GM08714 (cell line): ENCODE results near the gene RFX2.

Source experiments
- H3K4me3 ChIP-seq: fragments of 200-500 bp; sonication (Bioruptor generic); 2 replicates; pipeline ENCODE4 v1.5.1; 2014; ENCODE audit warnings: mild to moderate bottlenecking, low read length, inconsistent platforms
- ZNF274 ChIP-seq: IDR thresholded peaks from 2 replicates; pipeline ENCODE4 v1.6.1; 2012; ENCODE audit warnings: mild to moderate bottlenecking, low read depth, low read length

RFX2 gene

DNA sequence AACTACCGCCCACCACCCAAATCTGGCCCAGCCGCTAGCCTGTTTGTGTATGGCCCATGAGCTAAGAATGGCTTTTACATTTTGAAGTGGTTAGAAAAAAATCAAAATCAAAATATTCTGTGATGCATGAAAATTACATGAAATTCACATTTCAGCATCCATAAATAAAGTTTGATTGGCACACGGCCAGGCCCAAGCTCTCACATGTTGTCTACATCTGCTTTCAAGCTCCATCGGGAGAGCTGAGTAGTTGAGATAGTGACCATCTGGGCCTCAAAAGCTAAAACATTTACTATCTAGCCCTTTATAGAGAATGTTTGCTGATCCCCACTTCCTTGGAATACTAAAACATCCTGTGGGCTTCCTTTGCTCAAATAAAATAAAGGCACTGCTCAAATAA lies 14.5 kb downstream of the RFX2 start:
- no peak for TF ChIP-seq ZNF274
- H3K4me3 ChIP-seq: no peak overlapping the region

GRCh38 chr19:6092329-6093286 lies 17.7 kb downstream of the RFX2 start:
- no peak for TF ChIP-seq ZNF274
- no peak overlapping the region for H3K4me3 ChIP-seq

DNA sequence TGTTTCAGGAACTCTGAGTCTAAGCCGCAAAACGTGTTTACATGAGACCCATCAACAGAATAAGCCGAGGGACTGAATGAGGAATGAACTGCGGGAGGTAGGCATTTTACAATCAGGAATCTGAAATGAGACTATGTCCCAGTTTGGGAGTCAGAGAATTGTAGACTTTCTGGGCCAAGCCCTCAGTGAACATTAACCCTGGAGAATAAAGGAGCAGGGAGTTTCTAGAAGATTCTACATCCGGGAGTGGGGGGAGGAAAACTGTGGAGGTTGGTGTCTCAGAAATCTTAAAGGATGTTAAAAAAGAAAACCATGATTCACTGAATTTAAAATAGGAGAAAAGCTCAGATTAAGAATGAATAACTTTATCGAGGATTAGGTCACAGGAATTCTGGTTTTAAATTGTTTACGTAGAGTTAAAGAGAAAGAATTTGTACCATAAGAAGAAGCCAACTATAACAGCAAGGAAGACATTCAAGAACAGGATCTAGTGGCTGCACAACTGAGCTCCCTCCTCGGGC lies 18.5 kb downstream of the RFX2 start:
- no peak for TF ChIP-seq ZNF274
- H3K4me3 ChIP-seq: no peak overlapping the region

GRCh38 chr19:6090634-6091033 lies 19.7 kb downstream of the RFX2 start:
- no peak for TF ChIP-seq ZNF274
- H3K4me3 ChIP-seq: no peak overlapping the region

DNA sequence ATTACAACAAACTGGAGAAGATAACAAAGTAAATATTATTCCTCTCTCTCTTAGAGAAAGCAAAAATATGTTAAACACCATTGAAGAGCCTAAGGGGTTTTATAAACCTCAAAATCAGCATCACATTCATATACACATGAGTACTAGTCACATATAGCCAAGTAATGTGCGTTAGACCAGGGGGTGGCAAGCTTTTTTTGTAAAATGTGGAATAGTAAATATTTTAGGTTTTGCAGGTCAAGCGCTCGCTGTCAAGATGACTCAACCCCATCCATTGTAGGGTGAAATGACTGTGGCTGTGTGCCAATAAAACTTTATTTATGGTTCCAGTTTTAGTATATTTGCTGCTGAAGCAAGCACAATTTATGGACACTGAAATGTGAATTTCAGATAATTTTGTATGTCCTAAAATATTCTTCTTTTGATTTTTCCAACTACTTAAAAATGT lies 21.7 kb downstream of the RFX2 start:
- no peak overlapping the region for H3K4me3 ChIP-seq
- no peak for TF ChIP-seq ZNF274

GRCh38 chr19:6087074-6087571 lies 23.2 kb downstream of the RFX2 start:
- peak overlapping the region; percentile 64; the same call in 1 of the 2 replicates for H3K4me3 ChIP-seq
- no peak for TF ChIP-seq ZNF274

- no peak for TF ChIP-seq ZNF274
- H3K4me3 ChIP-seq: no peak overlapping the region
These were observed 24.1 kb downstream of the RFX2 start for GRCh38 chr19:6086068-6086788.

GRCh38 chr19:6084821-6085220 lies 25.5 kb downstream of the RFX2 start:
- no peak for TF ChIP-seq ZNF274

GRCh38 chr19:6079107-6079506 lies 31.2 kb downstream of the RFX2 start:
- no peak overlapping the region for H3K4me3 ChIP-seq
- no peak for TF ChIP-seq ZNF274

More at GRCh38 chr19:6084821-6085220, 25.5 kb downstream of the RFX2 start:
- no peak overlapping the region for H3K4me3 ChIP-seq

DNA sequence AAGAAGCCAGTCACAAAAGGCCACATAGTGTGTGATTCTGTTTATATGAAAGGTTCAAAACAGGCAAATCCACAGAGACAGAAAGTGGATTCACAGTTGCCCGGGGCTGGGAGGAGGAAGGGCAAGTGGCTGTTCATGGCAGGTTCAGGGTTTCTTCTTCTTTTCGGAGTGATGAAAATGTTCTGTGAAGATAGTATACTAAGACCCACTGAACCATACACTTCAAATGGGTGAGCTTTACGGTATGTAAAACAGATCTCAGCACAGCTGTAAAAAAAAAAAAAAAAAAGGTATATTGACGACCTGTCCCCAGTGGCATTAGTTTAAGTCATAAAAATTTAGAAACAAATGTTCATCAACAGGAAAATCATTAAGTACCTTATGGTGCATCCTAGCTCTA lies 32.2 kb downstream of the RFX2 start:
- no peak overlapping the region for H3K4me3 ChIP-seq
- TF ChIP-seq ZNF274: no peak

DNA sequence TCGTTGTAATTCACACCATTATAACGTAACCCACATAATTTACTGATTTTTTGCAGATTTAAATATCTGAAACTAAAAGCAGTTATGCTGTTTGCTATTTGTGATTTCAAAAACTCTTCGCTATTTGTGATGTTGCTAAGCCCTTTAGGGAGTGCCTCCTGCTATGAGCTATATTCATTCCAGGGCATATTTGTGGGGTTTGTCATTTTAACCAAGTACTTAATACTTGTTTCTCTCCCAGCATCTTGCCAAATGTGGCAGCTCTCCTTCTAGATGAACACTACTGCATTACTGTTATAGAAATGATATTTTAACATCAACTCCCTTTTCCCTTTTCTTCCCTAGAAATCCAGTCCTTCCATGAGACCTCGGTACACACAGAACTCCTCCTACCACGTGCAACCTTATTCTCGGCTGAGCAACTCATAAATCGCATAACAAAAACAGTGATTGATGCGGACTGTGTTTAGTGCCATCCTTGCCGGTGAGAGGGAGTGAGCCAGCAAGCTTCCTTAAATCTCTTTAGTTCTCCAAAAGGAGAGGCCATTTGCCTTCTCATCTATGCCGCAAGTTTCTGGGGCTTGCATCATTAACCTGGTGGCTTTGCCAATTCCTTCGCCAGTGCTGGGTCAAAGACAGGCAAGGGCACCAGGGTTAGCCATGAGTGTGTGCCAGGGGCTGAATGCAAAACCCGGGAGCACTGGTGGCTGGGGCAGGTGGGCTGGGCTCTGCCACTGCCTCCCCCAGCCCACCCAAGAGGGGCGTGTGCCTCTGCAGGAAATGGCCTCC lies 33.4 kb downstream of the RFX2 start:
- no peak overlapping the region for H3K4me3 ChIP-seq
- no peak for TF ChIP-seq ZNF274

- TF ChIP-seq ZNF274: no peak
- H3K4me3 ChIP-seq: no peak overlapping the region
These were observed 34.0 kb downstream of the RFX2 start for GRCh38 chr19:6076291-6076665.

GRCh38 chr19:6074709-6075403 lies 35.4 kb downstream of the RFX2 start:
- TF ChIP-seq ZNF274: no peak
- no peak overlapping the region for H3K4me3 ChIP-seq
